Measurements from ENCODE around the gene PKDCC.

- no peak for TF ChIP-seq CTCF (IDR thresholded peaks at IDR 0.05)
- no peak for TF ChIP-seq POLR2A (IDR thresholded peaks at IDR 0.05)
Measured at GRCh38 chr2:42077343-42077742, 29.5 kb downstream of the PKDCC start.

Data from testis (tissue), 2 donors.